Stimulated activated CD4-positive, alpha-beta T cell treated with anti-CD3 and anti-CD28 coated beads, Interleukin-12 subunit alpha, Interleukin-12 subunit beta, amount 100 ng/mL, for 24 hours (primary cell): Measurements from ENCODE around the gene CD96.
"Not testable (repeated sequence)": the region's sequence is repeated elsewhere in the genome, so short reads cannot be mapped to it uniquely, and the experiment has no call there.

Experiments used
- DNase-seq, 2 experiments: peaks; one replicate each; pipeline ENCODE4 v3.0.0-alpha.2; 2020; ENCODE audit warnings: low read depth in 2 of 2

Gene CD96

GRCh38 chr3:111561902-111562301 lies 19.9 kb downstream of the CD96 start:
- not testable (repeated sequence) for DNase-seq

GRCh38 chr3:111566844-111567243 lies 24.8 kb downstream of the CD96 start:
- no peak for DNase-seq

GRCh38 chr3:111568355-111568754 lies 26.4 kb downstream of the CD96 start:
- DNase-seq, result no peak

GRCh38 chr3:111568911-111569310 lies 26.9 kb downstream of the CD96 start:
- DNase-seq, result no peak

GRCh38 chr3:111570404-111571030 lies 28.5 kb downstream of the CD96 start:
- DNase-seq, result no peak

- no peak for DNase-seq
These were observed 29.3 kb downstream of the CD96 start for GRCh38 chr3:111571282-111571681.

GRCh38 chr3:111571907-111572460 lies 30.0 kb downstream of the CD96 start:
- DNase-seq, result peak in 1 of 2 experiments; percentile 17

GRCh38 chr3:111577113-111577512 lies 35.1 kb downstream of the CD96 start:
- no peak for DNase-seq

- DNase-seq, result no peak
These were observed 36.0 kb downstream of the CD96 start for GRCh38 chr3:111577798-111578685.

GRCh38 chr3:111578867-111579266 lies 36.9 kb downstream of the CD96 start:
- DNase-seq, result no peak

GRCh38 chr3:111579495-111579894 lies 37.5 kb downstream of the CD96 start:
- no peak for DNase-seq

- no peak for DNase-seq
These were observed 39.6 kb downstream of the CD96 start for GRCh38 chr3:111581403-111582119.

GRCh38 chr3:111582120-111582474 lies 40.1 kb downstream of the CD96 start:
- no peak for DNase-seq

GRCh38 chr3:111584744-111585143 lies 42.7 kb downstream of the CD96 start:
- no peak for DNase-seq

GRCh38 chr3:111585217-111585616 lies 43.2 kb downstream of the CD96 start:
- DNase-seq, result no peak

- no peak for DNase-seq
These were observed 46.5 kb downstream of the CD96 start for GRCh38 chr3:111588527-111588926.

- no peak for DNase-seq
These were observed 47.5 kb downstream of the CD96 start for GRCh38 chr3:111589303-111590142.

GRCh38 chr3:111590143-111590491 lies 48.1 kb downstream of the CD96 start:
- DNase-seq, result no peak

GRCh38 chr3:111591555-111591954 lies 49.6 kb downstream of the CD96 start:
- no peak for DNase-seq

GRCh38 chr3:111592143-111592542 lies 50.1 kb downstream of the CD96 start:
- DNase-seq, result no peak

- no peak for DNase-seq
These were observed 50.9 kb downstream of the CD96 start for GRCh38 chr3:111592936-111593335.

GRCh38 chr3:111593666-111594065 lies 51.7 kb downstream of the CD96 start:
- DNase-seq, result no peak
